ENCODE data around the gene KRT76.

DNA sequence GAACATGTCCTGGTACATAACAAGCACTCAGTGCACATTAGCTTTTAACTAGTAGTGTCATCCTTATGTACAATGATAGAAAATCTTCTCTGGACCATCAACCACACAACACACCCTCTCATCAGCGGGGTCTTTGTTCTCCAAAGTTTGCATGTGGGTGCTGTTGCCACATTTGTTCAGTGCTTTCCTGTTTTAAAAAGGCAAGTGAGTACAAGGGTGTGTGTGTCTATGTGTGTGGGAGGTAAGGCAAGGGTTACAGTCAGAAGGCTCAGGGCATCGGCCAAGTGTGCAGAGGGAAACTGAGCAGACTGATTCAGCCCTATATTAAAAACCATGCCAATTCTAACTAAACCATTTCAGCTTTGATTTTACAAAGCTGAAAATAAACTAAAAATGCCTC lies 17.9 kb downstream of the KRT76 start:
- TF ChIP-seq, protein P1, sequence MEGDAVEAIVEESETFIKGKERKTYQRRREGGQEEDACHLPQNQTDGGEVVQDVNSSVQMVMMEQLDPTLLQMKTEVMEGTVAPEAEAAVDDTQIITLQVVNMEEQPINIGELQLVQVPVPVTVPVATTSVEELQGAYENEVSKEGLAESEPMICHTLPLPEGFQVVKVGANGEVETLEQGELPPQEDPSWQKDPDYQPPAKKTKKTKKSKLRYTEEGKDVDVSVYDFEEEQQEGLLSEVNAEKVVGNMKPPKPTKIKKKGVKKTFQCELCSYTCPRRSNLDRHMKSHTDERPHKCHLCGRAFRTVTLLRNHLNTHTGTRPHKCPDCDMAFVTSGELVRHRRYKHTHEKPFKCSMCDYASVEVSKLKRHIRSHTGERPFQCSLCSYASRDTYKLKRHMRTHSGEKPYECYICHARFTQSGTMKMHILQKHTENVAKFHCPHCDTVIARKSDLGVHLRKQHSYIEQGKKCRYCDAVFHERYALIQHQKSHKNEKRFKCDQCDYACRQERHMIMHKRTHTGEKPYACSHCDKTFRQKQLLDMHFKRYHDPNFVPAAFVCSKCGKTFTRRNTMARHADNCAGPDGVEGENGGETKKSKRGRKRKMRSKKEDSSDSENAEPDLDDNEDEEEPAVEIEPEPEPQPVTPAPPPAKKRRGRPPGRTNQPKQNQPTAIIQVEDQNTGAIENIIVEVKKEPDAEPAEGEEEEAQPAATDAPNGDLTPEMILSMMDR (IDR thresholded peaks at IDR 0.05) = no peak
- TF ChIP-seq POLR2AphosphoS5 (IDR thresholded peaks at IDR 0.05; ENCODE audit: insufficient read depth in 1 of 2, low read depth in 1 of 2) = no peak
